ENCODE measurements around the gene ZBTB34. TPM values are rescaled to one million over a fixed set of nuclear protein-coding genes. Genes with fewer than 3 reads are reported as not detected.

Gene ZBTB34
- total and polyA plus RNA-seq, 8 donors, result 1.3 to 6.3 (median 2.6) TPM

DNA sequence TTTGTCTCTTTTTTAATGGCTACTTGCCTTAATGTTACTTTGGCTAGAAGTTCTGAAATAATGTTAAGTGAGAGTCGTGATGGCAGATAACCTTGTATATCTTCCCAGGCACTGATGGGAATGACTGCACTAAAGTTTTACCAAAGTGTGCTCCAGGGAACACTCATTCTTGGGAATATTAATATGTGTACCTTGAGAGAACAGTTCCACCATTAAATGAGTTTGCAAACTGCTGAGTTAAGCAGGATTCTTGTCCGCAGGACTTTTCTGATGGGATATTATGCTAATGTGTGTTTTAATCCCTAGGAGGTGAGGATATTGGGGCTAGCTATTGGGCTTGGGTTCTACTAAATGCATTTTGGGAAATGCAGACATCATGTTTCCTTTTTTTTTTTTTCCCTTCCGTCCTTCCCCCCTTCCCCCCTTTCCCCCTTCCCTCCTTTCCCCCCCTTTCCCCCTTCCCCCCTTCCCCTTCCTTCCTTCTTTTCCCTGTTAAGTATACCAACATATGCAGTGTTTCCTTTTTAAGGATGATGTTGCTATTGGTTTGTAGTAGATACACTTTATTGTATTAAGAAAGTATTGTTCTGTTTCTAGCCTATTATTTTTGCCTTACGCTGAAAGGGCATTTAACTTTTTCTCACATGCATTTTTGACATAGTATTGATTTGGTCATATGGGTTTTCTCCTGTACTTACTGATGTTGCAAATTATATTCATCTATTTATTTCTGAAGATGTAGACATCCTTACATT lies 15.5 kb downstream of the ZBTB34 start:
- Histone ChIP-seq H3K27me3 (no peaks in the 10 kb centered on the region), H3K4me1 (no peaks in the 10 kb centered on the region), H3K27ac (no peak overlapping the region), H3K36me3 (peaks cover 0 to 11% (median 0%) of the 10 kb centered on the region in 3 donors), H3K4me3 (no peak overlapping the region), H3K9me3 (no peaks in the 10 kb centered on the region)
- ATAC-seq (no peak), DNase-seq (no peak), FAIRE-seq (no peak)
- TF ChIP-seq, protein P1, sequence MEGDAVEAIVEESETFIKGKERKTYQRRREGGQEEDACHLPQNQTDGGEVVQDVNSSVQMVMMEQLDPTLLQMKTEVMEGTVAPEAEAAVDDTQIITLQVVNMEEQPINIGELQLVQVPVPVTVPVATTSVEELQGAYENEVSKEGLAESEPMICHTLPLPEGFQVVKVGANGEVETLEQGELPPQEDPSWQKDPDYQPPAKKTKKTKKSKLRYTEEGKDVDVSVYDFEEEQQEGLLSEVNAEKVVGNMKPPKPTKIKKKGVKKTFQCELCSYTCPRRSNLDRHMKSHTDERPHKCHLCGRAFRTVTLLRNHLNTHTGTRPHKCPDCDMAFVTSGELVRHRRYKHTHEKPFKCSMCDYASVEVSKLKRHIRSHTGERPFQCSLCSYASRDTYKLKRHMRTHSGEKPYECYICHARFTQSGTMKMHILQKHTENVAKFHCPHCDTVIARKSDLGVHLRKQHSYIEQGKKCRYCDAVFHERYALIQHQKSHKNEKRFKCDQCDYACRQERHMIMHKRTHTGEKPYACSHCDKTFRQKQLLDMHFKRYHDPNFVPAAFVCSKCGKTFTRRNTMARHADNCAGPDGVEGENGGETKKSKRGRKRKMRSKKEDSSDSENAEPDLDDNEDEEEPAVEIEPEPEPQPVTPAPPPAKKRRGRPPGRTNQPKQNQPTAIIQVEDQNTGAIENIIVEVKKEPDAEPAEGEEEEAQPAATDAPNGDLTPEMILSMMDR (IDR thresholded peaks at IDR 0.05), result no peak
- WGBS, 2 donors, result 59 to 66% methylated on average over 4 of the region's 4 CpGs
- intact Hi-C loops (cut with DNase I), result no loop called here

DNA sequence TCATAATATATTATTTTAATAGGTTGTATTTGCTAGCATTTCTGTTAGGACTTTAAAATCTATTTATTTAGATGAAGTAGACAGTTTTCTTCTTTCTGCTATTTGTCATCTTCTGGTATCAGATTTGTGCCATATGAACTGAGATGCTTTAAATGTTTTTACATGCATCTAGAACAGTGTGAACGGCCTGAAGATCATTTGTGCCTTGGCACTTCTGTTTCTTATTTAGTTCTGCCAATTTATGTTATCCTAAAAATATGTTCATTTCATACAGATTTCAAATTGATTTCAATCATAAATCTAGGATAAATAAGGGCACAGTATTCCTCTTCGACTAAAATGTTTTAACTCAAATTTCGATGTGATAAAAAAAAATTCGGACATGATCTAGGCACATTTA lies 16.1 kb downstream of the ZBTB34 start:
- Histone ChIP-seq H3K36me3 (peaks cover 0 to 11% (median 0%) of the 10 kb centered on the region in 3 donors), H3K27me3 (no peaks in the 10 kb centered on the region), H3K4me3 (no peak overlapping the region), H3K9me3 (no peaks in the 10 kb centered on the region), H3K4me1 (no peaks in the 10 kb centered on the region), H3K27ac (no peak overlapping the region)
- TF ChIP-seq, protein P1 (IDR thresholded peaks at IDR 0.05), result no peak
- ATAC-seq (no peak), DNase-seq (no peak), FAIRE-seq (no peak)
- intact Hi-C loops (cut with DNase I), result no loop called here
- 78 to 84% methylated on average over 4 of the region's 4 CpGs for WGBS, 2 donors

- intact Hi-C loops (cut with DNase I), result no loop called here
- FAIRE-seq (no peak), ATAC-seq (no peak), DNase-seq (no peak)
- H3K36me3 ChIP-seq, result peaks cover 0 to 11% (median 0%) of the 10 kb centered on the region in 3 donors
- no peaks in the 10 kb centered on the region for H3K4me1 ChIP-seq
- H3K9me3 ChIP-seq, result no peaks in the 10 kb centered on the region
- TF ChIP-seq, protein P1 (IDR thresholded peaks at IDR 0.05), result no peak
- no peaks in the 10 kb centered on the region for H3K27me3 ChIP-seq
- WGBS, 2 donors, result 93 to 95% methylated on average over 9 of the region's 9 CpGs
- H3K4me3 ChIP-seq, result no peak overlapping the region
- no peak overlapping the region for H3K27ac ChIP-seq
Observed at GRCh38 chr9:126877418-126877817, 17.0 kb downstream of the ZBTB34 start.

GRCh38 chr9:126879288-126879687 lies 18.8 kb downstream of the ZBTB34 start:
- no peak overlapping the region for H3K27ac ChIP-seq
- intact Hi-C loops (cut with DNase I), result no loop called here
- peaks cover 0 to 15% (median 0%) of the 10 kb centered on the region in 3 donors for H3K36me3 ChIP-seq
- DNase-seq (no peak), FAIRE-seq (no peak), ATAC-seq (no peak)
- no peak overlapping the region for H3K4me3 ChIP-seq
- no peaks in the 10 kb centered on the region for H3K9me3 ChIP-seq
- H3K27me3 ChIP-seq, result no peaks in the 10 kb centered on the region
- no peaks in the 10 kb centered on the region for H3K4me1 ChIP-seq
- TF ChIP-seq, protein P1 (IDR thresholded peaks at IDR 0.05), result no peak
- WGBS, 2 donors, result 86% methylated on average over 9 of the region's 9 CpGs

- DNase-seq, result no peak
- WGBS, 2 donors, result 97 to 98% methylated on average over 23 of the region's 23 CpGs
Observed at GRCh38 chr9:126880226-126880946, 19.9 kb downstream of the ZBTB34 start.

More at GRCh38 chr9:126880226-126880946, 19.9 kb downstream of the ZBTB34 start:
- no peak for ATAC-seq
- Histone ChIP-seq H3K27ac (no peak overlapping the region), H3K4me3 (no peak overlapping the region), H3K27me3 (no peaks in the 10 kb centered on the region), H3K4me1 (no peaks in the 10 kb centered on the region), H3K36me3 (peaks cover 0 to 15% (median 0%) of the 10 kb centered on the region in 3 donors), H3K9me3 (no peaks in the 10 kb centered on the region)
- no peak for FAIRE-seq
- TF ChIP-seq, protein P1 (IDR thresholded peaks at IDR 0.05), result no peak
- intact Hi-C loops (cut with DNase I), result no loop called here
